Liver (tissue), 9 donors: ENCODE measurements around the gene CD300H. TPM values are rescaled to one million over a fixed set of nuclear protein-coding genes. Genes with fewer than 3 reads are reported as not detected.
A peak's percentile ranks its signal among the peaks of the same experiment; 100 is the strongest.

Experiments
- DNase-seq: peaks from one replicate; pipeline ENCODE4 v3.0.0-alpha.2; 2017; ENCODE audit warnings: low spot score
- H3K27ac ChIP-seq, 2 donors: one replicate each; pipeline ENCODE4 v1.7.0; 2013; ENCODE audit warnings: inconsistent platforms in 2 of 2, low read length in 2 of 2, control low read depth in 1 of 2, low read depth in 1 of 2, mild to moderate bottlenecking in 1 of 2
- H3K27me3 ChIP-seq, 4 donors: one replicate each; pipeline versions ENCODE4 v1.6.1 to v1.7.0; 2013; ENCODE audit warnings: low read length in 3 of 4, inconsistent platforms in 1 of 4, mild to moderate bottlenecking in 1 of 4, moderate library complexity in 1 of 4; ENCODE audit not compliant: control insufficient read depth in 4 of 4, insufficient read depth in 4 of 4
- H3K36me3 ChIP-seq, 4 donors: one replicate each; pipeline versions ENCODE4 v1.6.1 to v1.7.0; 2013; ENCODE audit warnings: low read length in 3 of 4, mild to moderate bottlenecking in 3 of 4, low read depth in 1 of 4, moderate library complexity in 1 of 4; ENCODE audit not compliant: control insufficient read depth in 4 of 4, insufficient read depth in 3 of 4
- H3K4me1 ChIP-seq, 4 donors: one replicate each; pipeline versions ENCODE4 v1.6.1 to v1.7.0; 2013; ENCODE audit warnings: low read length in 3 of 4, mild to moderate bottlenecking in 3 of 4, moderate library complexity in 1 of 4; ENCODE audit not compliant: control insufficient read depth in 4 of 4, insufficient read depth in 4 of 4
- H3K4me3 ChIP-seq, 3 donors: one replicate each; pipeline versions ENCODE4 v1.6.1 to v1.7.0; 2013; ENCODE audit warnings: low read length in 3 of 3, control low read depth in 1 of 3, low read depth in 1 of 3, mild to moderate bottlenecking in 1 of 3
- H3K9ac ChIP-seq, 2 donors: one replicate each; pipeline ENCODE4 v1.7.0; 2013; ENCODE audit warnings: low read length in 2 of 2, mild to moderate bottlenecking in 2 of 2, moderate library complexity in 2 of 2, control low read depth in 1 of 2, low read depth in 1 of 2
- H3K9me3 ChIP-seq, 4 donors: one replicate each; pipeline versions ENCODE4 v1.6.1 to v1.7.0; 2013; ENCODE audit warnings: low read length in 3 of 4; ENCODE audit not compliant: control insufficient read depth in 4 of 4
- EGR1 ChIP-seq, 2 donors: IDR thresholded peaks; 2 replicates each; pipeline ENCODE4 v1.6.1; 2016 to 2018; ENCODE audit warnings: antibody characterized with exemption in 2 of 2, low read depth in 2 of 2
- FOXA1 ChIP-seq: IDR thresholded peaks from 2 replicates; pipeline ENCODE4 v1.6.1; 2016; ENCODE audit warnings: antibody characterized with exemption
- FOXA2 ChIP-seq: IDR thresholded peaks from 2 replicates; pipeline ENCODE4 v1.6.1; 2016; ENCODE audit warnings: antibody characterized with exemption
- GABPA ChIP-seq, 2 donors: IDR thresholded peaks in 1 of 2; conservative IDR thresholded peaks in 1 of 2; 2 replicates each; pipeline ENCODE4 v1.6.1; 2016; ENCODE audit warnings: antibody characterized with exemption in 2 of 2, mild to moderate bottlenecking in 1 of 2, moderate library complexity in 1 of 2
- HNF4A ChIP-seq, 2 donors: conservative IDR thresholded peaks; 2 replicates each; pipeline ENCODE4 v1.6.1; 2016; ENCODE audit warnings: antibody characterized with exemption in 2 of 2, mild to moderate bottlenecking in 2 of 2
- HNF4G ChIP-seq: IDR thresholded peaks from 2 replicates; pipeline ENCODE4 v1.6.1; 2016; ENCODE audit warnings: antibody characterized with exemption
- RAD21 ChIP-seq, 2 donors: IDR thresholded peaks; 2 replicates each; pipeline ENCODE4 v1.6.1; 2016; ENCODE audit warnings: antibody characterized with exemption in 2 of 2, mild to moderate bottlenecking in 2 of 2
- RXRA ChIP-seq, 2 donors: IDR thresholded peaks; 2 replicates each; pipeline ENCODE4 v1.6.1; 2017 to 2018; ENCODE audit warnings: antibody characterized with exemption in 2 of 2, mild to moderate bottlenecking in 1 of 2
- SP1 ChIP-seq: IDR thresholded peaks from 2 replicates; pipeline ENCODE4 v1.6.1; 2018; ENCODE audit warnings: antibody characterized with exemption, mild to moderate bottlenecking
- TAF1 ChIP-seq: conservative IDR thresholded peaks from 2 replicates; pipeline ENCODE4 v1.6.1; 2016; ENCODE audit warnings: antibody characterized with exemption, mild to moderate bottlenecking
- YY1 ChIP-seq: IDR thresholded peaks from 2 replicates; pipeline ENCODE4 v1.6.1; 2016; ENCODE audit warnings: antibody characterized with exemption, mild to moderate bottlenecking
- WGBS: extraction: QIAGEN DNeasy Blood & Tissue Kit; methylation state at CpG from one replicate; pipeline ENCODE4 v1.1.7; 2013; 5-methylcytosine and 5-hydroxymethylcytosine counted together
- polyA plus RNA-seq, 2 donors: library from polyadenylated mRNA; stranded (reverse) in 1 of 2; unstranded in 1 of 2; fragments of 200-250 nt in 1 of 2; fragments of >200 nt in 1 of 2; fragmentation: Nextera tagmentation in 1 of 2; extraction: Ambion mirVana in 1 of 2; gene quantifications; one replicate each; pipeline versions ENCODE4 v1.2.1 to v1.2.3, GENCODE V29; 2013 to 2015
- total RNA-seq, 2 donors: library from RNA; depleted of rRNA; stranded (reverse); fragments of >200 nt; gene quantifications; one replicate each; pipeline ENCODE4 v1.2.3, GENCODE V29; 2014
- TF ChIP-seq, protein P1 (sequence below): IDR thresholded peaks from 2 replicates; pipeline ENCODE4 v1.6.1; 2016; ENCODE audit warnings: antibody characterized with exemption
- TF ChIP-seq, protein P2 (sequence below): IDR thresholded peaks from 2 replicates; pipeline ENCODE4 v1.6.1; 2016; ENCODE audit warnings: antibody characterized with exemption
- TF ChIP-seq, protein P3 (sequence below): IDR thresholded peaks from 2 replicates; pipeline ENCODE4 v1.6.1; 2016; ENCODE audit warnings: antibody characterized with exemption, mild to moderate bottlenecking
- TF ChIP-seq, protein P4 (sequence below): fragments of 150-350 bp; IDR thresholded peaks from 2 replicates; pipeline ENCODE4 v1.5.1; 2017; ENCODE audit warnings: improper control_type of control experiment, low read depth, low read length; ENCODE audit not compliant: missing input control
- donor health status: healthy.
- donor health status: healthy.
- donor health status: healthy.
- donor health status: healthy.
- donor health status: healthy.

The CD300H gene
- total and polyA plus RNA-seq, 4 donors, result 0.47 TPM; not detected in 3

DNA sequence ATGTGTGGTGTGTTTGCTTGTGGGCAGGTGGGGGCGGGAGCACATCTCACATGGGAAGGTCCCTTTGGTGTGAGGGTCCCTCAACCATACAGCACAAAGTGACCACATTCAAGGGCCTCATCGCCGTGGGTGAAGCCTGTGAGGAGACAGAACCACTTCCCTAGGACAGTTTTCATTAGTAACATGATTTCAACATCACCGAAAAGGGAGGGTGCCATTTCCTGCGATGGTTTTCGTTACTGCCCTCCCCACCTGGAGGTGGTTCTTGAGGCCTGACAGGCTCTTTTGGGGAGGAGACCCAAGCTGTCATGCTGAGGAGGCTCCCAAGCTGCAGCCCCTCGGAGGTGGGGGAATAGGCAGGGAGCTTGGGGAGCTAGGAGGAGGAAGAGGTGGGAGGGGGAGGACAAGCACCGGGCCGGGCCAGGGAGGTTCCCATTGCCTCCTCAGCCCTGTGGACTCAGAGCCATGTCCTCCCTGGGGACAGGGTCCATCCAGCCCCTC, 45.6 kb downstream of the CD300H start:
- TF ChIP-seq TAF1 (no peak), HNF4A (conservative IDR thresholded peaks at IDR 0.05) (no peak), FOXA1 (no peak)
- TF ChIP-seq, protein P1, sequence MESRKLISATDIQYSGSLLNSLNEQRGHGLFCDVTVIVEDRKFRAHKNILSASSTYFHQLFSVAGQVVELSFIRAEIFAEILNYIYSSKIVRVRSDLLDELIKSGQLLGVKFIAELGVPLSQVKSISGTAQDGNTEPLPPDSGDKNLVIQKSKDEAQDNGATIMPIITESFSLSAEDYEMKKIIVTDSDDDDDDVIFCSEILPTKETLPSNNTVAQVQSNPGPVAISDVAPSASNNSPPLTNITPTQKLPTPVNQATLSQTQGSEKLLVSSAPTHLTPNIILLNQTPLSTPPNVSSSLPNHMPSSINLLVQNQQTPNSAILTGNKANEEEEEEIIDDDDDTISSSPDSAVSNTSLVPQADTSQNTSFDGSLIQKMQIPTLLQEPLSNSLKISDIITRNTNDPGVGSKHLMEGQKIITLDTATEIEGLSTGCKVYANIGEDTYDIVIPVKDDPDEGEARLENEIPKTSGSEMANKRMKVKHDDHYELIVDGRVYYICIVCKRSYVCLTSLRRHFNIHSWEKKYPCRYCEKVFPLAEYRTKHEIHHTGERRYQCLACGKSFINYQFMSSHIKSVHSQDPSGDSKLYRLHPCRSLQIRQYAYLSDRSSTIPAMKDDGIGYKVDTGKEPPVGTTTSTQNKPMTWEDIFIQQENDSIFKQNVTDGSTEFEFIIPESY, result no peak
- no peaks in the 10 kb centered on the region for H3K9me3 ChIP-seq
- peak overlapping the region; percentile 65 to 67 for H3K27ac ChIP-seq
- DNase-seq, result peak; percentile 23
- no peaks in the 10 kb centered on the region for H3K27me3 ChIP-seq
- no peak overlapping the region for H3K9ac ChIP-seq
- H3K4me3 ChIP-seq, result no peak overlapping the region
- H3K36me3 ChIP-seq, result no peaks in the 10 kb centered on the region
- 75% methylated on average over 9 of the region's 9 CpGs for WGBS
- no peaks in the 10 kb centered on the region for H3K4me1 ChIP-seq

DNA sequence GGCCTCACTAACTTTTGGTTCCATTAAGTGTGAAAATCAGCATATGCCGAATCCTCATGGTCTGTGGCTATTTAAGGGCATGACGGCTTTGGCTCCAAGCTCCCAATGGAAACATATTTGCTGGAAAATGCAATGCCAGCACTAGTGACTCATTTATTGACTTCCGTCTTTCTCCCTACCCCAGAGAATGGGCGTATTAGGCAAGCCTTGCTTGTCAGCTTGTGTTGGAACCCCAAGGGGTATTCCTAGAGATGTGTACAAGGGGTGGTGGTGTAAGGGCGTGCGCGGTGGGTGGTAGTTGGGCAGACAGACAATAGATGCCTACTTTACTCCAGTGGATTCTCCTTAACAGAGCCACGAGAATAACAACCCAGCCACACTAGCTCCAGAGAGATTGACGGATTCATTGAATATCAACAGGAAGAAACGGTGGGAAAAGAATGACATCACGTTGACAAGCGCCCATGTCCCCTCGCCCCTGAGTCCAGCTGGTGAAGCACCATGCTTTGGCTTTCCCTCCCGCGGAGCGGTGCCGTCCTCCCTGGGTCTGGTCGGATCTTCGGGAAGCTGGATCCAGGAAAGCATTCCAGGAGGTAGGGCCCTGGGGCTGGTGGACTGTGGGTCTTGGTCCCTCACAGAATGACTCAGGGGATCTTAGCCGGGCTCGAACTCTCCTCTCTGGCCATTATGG, 46.4 kb downstream of the CD300H start:
- Histone ChIP-seq H3K9ac (no peak overlapping the region), H3K9me3 (no peaks in the 10 kb centered on the region), H3K36me3 (no peaks in the 10 kb centered on the region), H3K4me3 (no peak overlapping the region), H3K27me3 (no peaks in the 10 kb centered on the region), H3K4me1 (no peaks in the 10 kb centered on the region), H3K27ac (peak overlapping the region; percentile 65 to 73)
- DNase-seq, result peak; percentile 30
- TF ChIP-seq RAD21 (IDR thresholded peaks at IDR 0.05) (no peak), HNF4G (no peak), GABPA (IDR thresholded peaks at IDR 0.05 in 1 of 2, conservative IDR thresholded peaks at IDR 0.05 in 1 of 2) (no peak), RXRA (IDR thresholded peaks at IDR 0.05) (no peak), YY1 (no peak), EGR1 (IDR thresholded peaks at IDR 0.05; ENCODE audit: low read depth in 2 of 2) (no peak), SP1 (no peak), FOXA1 (no peak), FOXA2 (no peak), TAF1 (no peak)
- TF ChIP-seq, protein P2, sequence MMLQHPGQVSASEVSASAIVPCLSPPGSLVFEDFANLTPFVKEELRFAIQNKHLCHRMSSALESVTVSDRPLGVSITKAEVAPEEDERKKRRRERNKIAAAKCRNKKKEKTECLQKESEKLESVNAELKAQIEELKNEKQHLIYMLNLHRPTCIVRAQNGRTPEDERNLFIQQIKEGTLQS, result no peak
- TF ChIP-seq, protein P3, sequence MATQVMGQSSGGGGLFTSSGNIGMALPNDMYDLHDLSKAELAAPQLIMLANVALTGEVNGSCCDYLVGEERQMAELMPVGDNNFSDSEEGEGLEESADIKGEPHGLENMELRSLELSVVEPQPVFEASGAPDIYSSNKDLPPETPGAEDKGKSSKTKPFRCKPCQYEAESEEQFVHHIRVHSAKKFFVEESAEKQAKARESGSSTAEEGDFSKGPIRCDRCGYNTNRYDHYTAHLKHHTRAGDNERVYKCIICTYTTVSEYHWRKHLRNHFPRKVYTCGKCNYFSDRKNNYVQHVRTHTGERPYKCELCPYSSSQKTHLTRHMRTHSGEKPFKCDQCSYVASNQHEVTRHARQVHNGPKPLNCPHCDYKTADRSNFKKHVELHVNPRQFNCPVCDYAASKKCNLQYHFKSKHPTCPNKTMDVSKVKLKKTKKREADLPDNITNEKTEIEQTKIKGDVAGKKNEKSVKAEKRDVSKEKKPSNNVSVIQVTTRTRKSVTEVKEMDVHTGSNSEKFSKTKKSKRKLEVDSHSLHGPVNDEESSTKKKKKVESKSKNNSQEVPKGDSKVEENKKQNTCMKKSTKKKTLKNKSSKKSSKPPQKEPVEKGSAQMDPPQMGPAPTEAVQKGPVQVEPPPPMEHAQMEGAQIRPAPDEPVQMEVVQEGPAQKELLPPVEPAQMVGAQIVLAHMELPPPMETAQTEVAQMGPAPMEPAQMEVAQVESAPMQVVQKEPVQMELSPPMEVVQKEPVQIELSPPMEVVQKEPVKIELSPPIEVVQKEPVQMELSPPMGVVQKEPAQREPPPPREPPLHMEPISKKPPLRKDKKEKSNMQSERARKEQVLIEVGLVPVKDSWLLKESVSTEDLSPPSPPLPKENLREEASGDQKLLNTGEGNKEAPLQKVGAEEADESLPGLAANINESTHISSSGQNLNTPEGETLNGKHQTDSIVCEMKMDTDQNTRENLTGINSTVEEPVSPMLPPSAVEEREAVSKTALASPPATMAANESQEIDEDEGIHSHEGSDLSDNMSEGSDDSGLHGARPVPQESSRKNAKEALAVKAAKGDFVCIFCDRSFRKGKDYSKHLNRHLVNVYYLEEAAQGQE, result no peak
- TF ChIP-seq, protein P4, sequence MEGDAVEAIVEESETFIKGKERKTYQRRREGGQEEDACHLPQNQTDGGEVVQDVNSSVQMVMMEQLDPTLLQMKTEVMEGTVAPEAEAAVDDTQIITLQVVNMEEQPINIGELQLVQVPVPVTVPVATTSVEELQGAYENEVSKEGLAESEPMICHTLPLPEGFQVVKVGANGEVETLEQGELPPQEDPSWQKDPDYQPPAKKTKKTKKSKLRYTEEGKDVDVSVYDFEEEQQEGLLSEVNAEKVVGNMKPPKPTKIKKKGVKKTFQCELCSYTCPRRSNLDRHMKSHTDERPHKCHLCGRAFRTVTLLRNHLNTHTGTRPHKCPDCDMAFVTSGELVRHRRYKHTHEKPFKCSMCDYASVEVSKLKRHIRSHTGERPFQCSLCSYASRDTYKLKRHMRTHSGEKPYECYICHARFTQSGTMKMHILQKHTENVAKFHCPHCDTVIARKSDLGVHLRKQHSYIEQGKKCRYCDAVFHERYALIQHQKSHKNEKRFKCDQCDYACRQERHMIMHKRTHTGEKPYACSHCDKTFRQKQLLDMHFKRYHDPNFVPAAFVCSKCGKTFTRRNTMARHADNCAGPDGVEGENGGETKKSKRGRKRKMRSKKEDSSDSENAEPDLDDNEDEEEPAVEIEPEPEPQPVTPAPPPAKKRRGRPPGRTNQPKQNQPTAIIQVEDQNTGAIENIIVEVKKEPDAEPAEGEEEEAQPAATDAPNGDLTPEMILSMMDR, result no peak
- whole genome bisulfite sequencing, result 83% methylated on average over 21 of the region's 21 CpGs
